Measurements from ENCODE around the gene RBM33. TPM values are rescaled to one million over a fixed set of nuclear protein-coding genes. Genes with fewer than 3 reads are reported as not detected.

RBM33 gene
- total RNA-seq, 2 donors from 2014 or later: 86.8 to 87.1 TPM

DNA sequence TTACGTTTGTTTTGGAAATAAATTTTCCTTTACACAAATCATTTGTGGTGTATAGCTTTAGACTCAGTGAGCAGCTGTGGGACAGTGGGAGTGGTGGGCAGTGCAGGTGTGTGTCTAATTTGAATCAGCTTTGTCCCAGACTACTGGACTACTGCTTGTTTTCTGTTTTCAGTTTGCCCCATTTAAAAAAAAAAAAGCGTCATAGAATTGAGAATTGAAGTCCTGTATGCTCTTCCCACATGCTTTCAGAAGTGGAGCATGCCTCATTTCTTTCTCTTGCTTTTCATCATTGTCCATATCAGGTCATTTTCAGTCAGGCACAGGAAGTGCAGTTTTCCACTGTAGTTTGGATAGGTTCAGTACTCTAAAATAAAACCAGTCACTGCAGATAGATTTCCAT lies 101.7 kb downstream of the RBM33 start:
- H3K4me1 ChIP-seq (ENCODE audit: control insufficient read depth, insufficient read depth, low read length): peaks cover 1% of the 10 kb centered on the region
- H3K4me3 Mint-ChIP-seq: no peak overlapping the region
- no peaks in the 10 kb centered on the region for H3K9me3 ChIP-seq (ENCODE audit: control insufficient read depth, low read length)
- WGBS, 2 experiments (ENCODE audit: insufficient coverage in 1 of 2, insufficient read length in 1 of 2): 86 to 100% methylated on average over 1 to 2 of the region's 2 CpGs
- H3K27me3 Mint-ChIP-seq (ENCODE audit: insufficient read depth): no peaks in the 10 kb centered on the region
- peaks cover 84% of the 10 kb centered on the region for H3K36me3 ChIP-seq (ENCODE audit: control insufficient read depth, insufficient read depth, low read length)
- no peaks in the 10 kb centered on the region for H3K27me3 ChIP-seq (ENCODE audit: control insufficient read depth, insufficient read depth, low read length, poor library complexity, severe bottlenecking)
- no peak overlapping the region for H3K27ac Mint-ChIP-seq
- H3K4me3 ChIP-seq (ENCODE audit: low read length): no peak overlapping the region
- TF ChIP-seq, protein P1, sequence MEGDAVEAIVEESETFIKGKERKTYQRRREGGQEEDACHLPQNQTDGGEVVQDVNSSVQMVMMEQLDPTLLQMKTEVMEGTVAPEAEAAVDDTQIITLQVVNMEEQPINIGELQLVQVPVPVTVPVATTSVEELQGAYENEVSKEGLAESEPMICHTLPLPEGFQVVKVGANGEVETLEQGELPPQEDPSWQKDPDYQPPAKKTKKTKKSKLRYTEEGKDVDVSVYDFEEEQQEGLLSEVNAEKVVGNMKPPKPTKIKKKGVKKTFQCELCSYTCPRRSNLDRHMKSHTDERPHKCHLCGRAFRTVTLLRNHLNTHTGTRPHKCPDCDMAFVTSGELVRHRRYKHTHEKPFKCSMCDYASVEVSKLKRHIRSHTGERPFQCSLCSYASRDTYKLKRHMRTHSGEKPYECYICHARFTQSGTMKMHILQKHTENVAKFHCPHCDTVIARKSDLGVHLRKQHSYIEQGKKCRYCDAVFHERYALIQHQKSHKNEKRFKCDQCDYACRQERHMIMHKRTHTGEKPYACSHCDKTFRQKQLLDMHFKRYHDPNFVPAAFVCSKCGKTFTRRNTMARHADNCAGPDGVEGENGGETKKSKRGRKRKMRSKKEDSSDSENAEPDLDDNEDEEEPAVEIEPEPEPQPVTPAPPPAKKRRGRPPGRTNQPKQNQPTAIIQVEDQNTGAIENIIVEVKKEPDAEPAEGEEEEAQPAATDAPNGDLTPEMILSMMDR (conservative IDR thresholded peaks at IDR 0.05): no peak
- no peak for DNase-seq
- H3K4me1 Mint-ChIP-seq: peaks cover 3% of the 10 kb centered on the region
- no peak overlapping the region for H3K9ac ChIP-seq (ENCODE audit: extremely low read depth, low read length, poor library complexity, severe bottlenecking)
- H3K9me3 Mint-ChIP-seq: no peaks in the 10 kb centered on the region
- no peak overlapping the region for H3K27ac ChIP-seq (ENCODE audit: low read depth, low read length)
- H3K36me3 Mint-ChIP-seq (ENCODE audit: low read depth): peaks cover 60% of the 10 kb centered on the region

DNA sequence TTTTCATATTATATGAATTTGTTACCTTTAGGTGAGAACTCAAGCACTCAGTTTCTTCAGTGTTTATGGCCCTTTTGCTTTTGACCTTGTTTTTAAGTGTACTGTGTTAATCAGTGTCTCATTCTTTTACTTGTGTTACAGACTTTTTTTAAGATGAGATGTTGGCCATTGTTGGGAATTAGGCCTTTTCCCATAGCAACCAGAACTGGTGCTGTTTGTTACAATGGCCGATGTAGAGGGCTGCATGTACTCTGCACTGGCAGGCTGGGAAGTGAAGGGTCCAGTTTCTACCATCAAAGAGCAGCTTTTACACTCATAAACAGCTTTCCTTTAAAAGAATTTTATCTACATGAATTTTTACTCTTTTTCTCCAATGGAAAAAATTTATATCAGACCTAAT lies 102.7 kb downstream of the RBM33 start:
- Histone ChIP-seq H3K9ac (ENCODE audit: extremely low read depth, low read length, poor library complexity, severe bottlenecking) (no peak overlapping the region), H3K4me3 (ENCODE audit: low read length) (no peak overlapping the region), H3K9me3 (ENCODE audit: control insufficient read depth, low read length) (no peaks in the 10 kb centered on the region), H3K36me3 (ENCODE audit: control insufficient read depth, insufficient read depth, low read length) (peaks cover 76% of the 10 kb centered on the region), H3K27ac (ENCODE audit: low read depth, low read length) (no peak overlapping the region), H3K4me1 (ENCODE audit: control insufficient read depth, insufficient read depth, low read length) (peaks cover 4% of the 10 kb centered on the region), H3K27me3 (ENCODE audit: control insufficient read depth, insufficient read depth, low read length, poor library complexity, severe bottlenecking) (no peaks in the 10 kb centered on the region)
- H3K4me1 Mint-ChIP-seq: peaks cover 13% of the 10 kb centered on the region
- H3K9me3 Mint-ChIP-seq: no peaks in the 10 kb centered on the region
- peaks cover 52% of the 10 kb centered on the region for H3K36me3 Mint-ChIP-seq (ENCODE audit: low read depth)
- no peak overlapping the region for H3K27ac Mint-ChIP-seq
- no peak for DNase-seq
- no peak overlapping the region for H3K4me3 Mint-ChIP-seq
- H3K27me3 Mint-ChIP-seq (ENCODE audit: insufficient read depth): no peaks in the 10 kb centered on the region
- 100% methylated on average over 1 of the region's 1 CpG; no CpG with 5 or more reads in 1 of the 2 experiments for WGBS, 2 experiments (ENCODE audit: insufficient coverage in 1 of 2, insufficient read length in 1 of 2)
- TF ChIP-seq, protein P1 (conservative IDR thresholded peaks at IDR 0.05): no peak

- H3K27me3 Mint-ChIP-seq (ENCODE audit: insufficient read depth): no peaks in the 10 kb centered on the region
- H3K9me3 ChIP-seq (ENCODE audit: control insufficient read depth, low read length): no peaks in the 10 kb centered on the region
- H3K4me1 ChIP-seq (ENCODE audit: control insufficient read depth, insufficient read depth, low read length): peaks cover 15% of the 10 kb centered on the region
- no peak overlapping the region for H3K27ac ChIP-seq (ENCODE audit: low read depth, low read length)
- no peak overlapping the region for H3K9ac ChIP-seq (ENCODE audit: extremely low read depth, low read length, poor library complexity, severe bottlenecking)
- no peak overlapping the region for H3K4me3 Mint-ChIP-seq
- DNase-seq: no peak
- H3K36me3 ChIP-seq (ENCODE audit: control insufficient read depth, insufficient read depth, low read length): peaks cover 52% of the 10 kb centered on the region
- H3K27me3 ChIP-seq (ENCODE audit: control insufficient read depth, insufficient read depth, low read length, poor library complexity, severe bottlenecking): no peaks in the 10 kb centered on the region
- peaks cover 34% of the 10 kb centered on the region for H3K4me1 Mint-ChIP-seq
- TF ChIP-seq, protein P1 (conservative IDR thresholded peaks at IDR 0.05): no peak
- peaks cover 39% of the 10 kb centered on the region for H3K36me3 Mint-ChIP-seq (ENCODE audit: low read depth)
- H3K9me3 Mint-ChIP-seq: no peaks in the 10 kb centered on the region
- no peak overlapping the region for H3K27ac Mint-ChIP-seq
- 96 to 100% methylated on average over 3 of the region's 3 CpGs for WGBS, 2 experiments (ENCODE audit: insufficient coverage in 1 of 2, insufficient read length in 1 of 2)
- H3K4me3 ChIP-seq (ENCODE audit: low read length): no peak overlapping the region
Observed at GRCh38 chr7:155749578-155749977, 105.1 kb downstream of the RBM33 start.
